ENCODE measurements around the gene ZMYM1. TPM values are rescaled to one million over a fixed set of nuclear protein-coding genes. Genes with fewer than 3 reads are reported as not detected.

The ZMYM1 gene
- 10 to 100 TPM; 16.1 to 16.5 TPM for total RNA-seq
- 10 to 100 TPM; 23.3 to 29.8 (median 25.0) TPM for polyA plus RNA-seq (ENCODE audit: insufficient read length in 6 of 6)
- long read RNA-seq, donor 1: 0 reads
- long read RNA-seq, donor 2, partial matches to known transcripts: 12 of 14 reads
- long read RNA-seq, donor 2, other reads (novel, unspliced or antisense): 0 of 14 reads
- long read RNA-seq, donor 3, full-length matches to known transcripts: 2 of 2 reads
- long read RNA-seq, donor 3, partial matches to known transcripts: 0 of 2 reads
- long read RNA-seq, donor 3, other reads (novel, unspliced or antisense): 0 of 2 reads
- long read RNA-seq, donor 4, partial matches to known transcripts: 2 of 5 reads
- long read RNA-seq, donor 4, other reads (novel, unspliced or antisense): 3 of 5 reads
- long read RNA-seq, donor 5, full-length matches to known transcripts: 1 of 1 reads
- long read RNA-seq, donor 5, partial matches to known transcripts: 0 of 1 reads
- long read RNA-seq, donor 5, other reads (novel, unspliced or antisense): 0 of 1 reads
- long read RNA-seq, donor 6, partial matches to known transcripts: 0 of 1 reads
- long read RNA-seq, donor 6, other reads (novel, unspliced or antisense): 0 of 1 reads
- long read RNA-seq, donor 7: 0 reads
- long read RNA-seq, donor 8, full-length matches to known transcripts: 2 of 2 reads
- long read RNA-seq, donor 8, partial matches to known transcripts: 0 of 2 reads
- long read RNA-seq, donor 8, other reads (novel, unspliced or antisense): 0 of 2 reads
- long read RNA-seq, donor 9: 0 reads
- long read RNA-seq, donor 10, partial matches to known transcripts: 2 of 3 reads
- long read RNA-seq, donor 10, other reads (novel, unspliced or antisense): 1 of 3 reads
- long read RNA-seq, donor 11: 0 reads
- long read RNA-seq, donor 12, full-length matches to known transcripts: 1 of 1 reads
- long read RNA-seq, donor 12, partial matches to known transcripts: 0 of 1 reads
- long read RNA-seq, donor 12, other reads (novel, unspliced or antisense): 0 of 1 reads

DNA sequence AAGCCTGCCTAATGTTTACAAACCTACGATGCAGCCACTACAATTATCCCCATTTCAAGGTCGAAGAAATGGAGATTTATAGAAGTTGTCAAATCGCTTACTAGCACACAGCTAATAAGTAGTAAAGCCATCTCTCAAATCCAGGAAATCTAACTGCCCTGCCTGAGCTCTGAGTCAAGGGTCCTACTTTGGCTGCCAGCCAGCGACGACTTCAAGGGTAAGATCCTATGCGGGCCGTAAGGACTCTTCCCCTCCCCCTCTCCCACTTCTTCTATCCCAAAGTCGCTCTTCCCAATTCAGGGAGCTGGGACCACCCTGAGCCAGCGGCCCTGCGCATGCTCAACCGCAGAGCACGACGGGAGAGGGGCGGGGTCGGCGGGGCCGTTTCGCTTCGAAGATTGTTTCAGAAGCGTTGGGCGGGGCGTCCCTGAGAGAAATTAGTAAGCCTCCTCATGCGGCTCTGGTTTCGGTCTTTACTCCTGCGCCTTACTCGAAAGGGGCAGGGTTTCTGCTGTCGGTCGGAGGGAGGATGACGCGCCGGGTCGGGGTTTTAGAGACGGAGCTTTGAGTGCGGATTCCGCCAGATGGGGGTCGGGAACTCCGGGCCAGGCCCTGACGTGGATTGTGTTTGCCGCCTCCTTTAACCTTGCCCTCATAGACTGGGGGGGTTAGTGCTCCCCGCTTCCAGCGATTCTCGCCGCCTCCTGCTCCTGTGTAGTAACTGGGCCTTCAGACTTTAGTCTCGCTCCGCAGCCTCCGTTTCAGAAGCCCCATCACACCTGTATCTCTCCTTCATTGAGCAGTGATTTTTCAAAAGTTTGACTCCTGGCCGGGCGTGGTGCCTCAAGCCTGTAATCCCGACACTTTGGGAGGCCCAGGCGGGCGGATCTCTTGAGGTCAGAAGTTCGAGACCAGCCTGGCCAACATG lies at the start of gene ZMYM1:
ZMYM1 (plus strand) TSS at position 383 of the 928 bp plus-strand sequence. CDS start 14,603 bp downstream, outside the sequence.
- intact Hi-C loops (cut with DNase I): no loop called here
- TF ChIP-seq, protein P1, sequence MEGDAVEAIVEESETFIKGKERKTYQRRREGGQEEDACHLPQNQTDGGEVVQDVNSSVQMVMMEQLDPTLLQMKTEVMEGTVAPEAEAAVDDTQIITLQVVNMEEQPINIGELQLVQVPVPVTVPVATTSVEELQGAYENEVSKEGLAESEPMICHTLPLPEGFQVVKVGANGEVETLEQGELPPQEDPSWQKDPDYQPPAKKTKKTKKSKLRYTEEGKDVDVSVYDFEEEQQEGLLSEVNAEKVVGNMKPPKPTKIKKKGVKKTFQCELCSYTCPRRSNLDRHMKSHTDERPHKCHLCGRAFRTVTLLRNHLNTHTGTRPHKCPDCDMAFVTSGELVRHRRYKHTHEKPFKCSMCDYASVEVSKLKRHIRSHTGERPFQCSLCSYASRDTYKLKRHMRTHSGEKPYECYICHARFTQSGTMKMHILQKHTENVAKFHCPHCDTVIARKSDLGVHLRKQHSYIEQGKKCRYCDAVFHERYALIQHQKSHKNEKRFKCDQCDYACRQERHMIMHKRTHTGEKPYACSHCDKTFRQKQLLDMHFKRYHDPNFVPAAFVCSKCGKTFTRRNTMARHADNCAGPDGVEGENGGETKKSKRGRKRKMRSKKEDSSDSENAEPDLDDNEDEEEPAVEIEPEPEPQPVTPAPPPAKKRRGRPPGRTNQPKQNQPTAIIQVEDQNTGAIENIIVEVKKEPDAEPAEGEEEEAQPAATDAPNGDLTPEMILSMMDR (IDR thresholded peaks at IDR 0.05): no peak
- ATAC-seq (peak; percentile 98), DNase-seq (peak; percentile 87 to 95 (median 90))
- Histone ChIP-seq H3K27ac (peak within 1 kb of the TSS; percentile 87), H3K36me3 (peaks cover 0 to 4% of the 10 kb centered on the region in 2 donors), H3K4me1 (peaks cover 3 to 19% of the 10 kb centered on the region in 2 donors), H3K9me3 (no peaks in the 10 kb centered on the region), H3K27me3 (no peaks in the 10 kb centered on the region), H3K4me3 (peak within 1 kb of the TSS; percentile 66 to 73)

DNA sequence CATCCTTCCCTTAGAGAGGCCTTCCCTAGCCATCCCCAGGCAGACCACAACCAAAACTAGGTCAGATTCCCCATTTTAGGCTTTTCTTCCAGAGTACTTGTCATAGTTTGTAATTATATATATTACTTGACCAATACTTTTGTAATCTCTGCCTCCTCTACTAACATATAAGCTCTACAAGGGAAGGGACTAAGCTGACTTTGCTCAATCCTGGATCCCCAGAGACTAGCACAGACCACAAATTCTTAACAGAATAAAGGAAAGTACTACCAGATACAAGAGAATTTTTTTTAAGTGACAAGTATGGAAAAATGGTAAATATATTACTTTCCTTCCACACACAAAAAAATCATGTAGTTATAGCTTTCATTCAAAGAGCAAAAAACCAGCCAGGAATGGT lies 49.4 kb upstream of the ZMYM1 start:
- Histone ChIP-seq H3K4me3 (peak overlapping the region in 1 of 2 donors; percentile 77), H3K36me3 (peaks cover 0 to 18% of the 10 kb centered on the region in 2 donors), H3K4me1 (peaks cover 12 to 22% of the 10 kb centered on the region in 2 donors), H3K27me3 (no peaks in the 10 kb centered on the region), H3K27ac (no peak overlapping the region), H3K9me3 (peaks cover 0 to 15% of the 10 kb centered on the region in 2 donors)
- TF ChIP-seq, protein P1 (IDR thresholded peaks at IDR 0.05): no peak
- intact Hi-C loops (cut with DNase I): no loop called here
- DNase-seq (no peak), ATAC-seq (no peak)

DNA sequence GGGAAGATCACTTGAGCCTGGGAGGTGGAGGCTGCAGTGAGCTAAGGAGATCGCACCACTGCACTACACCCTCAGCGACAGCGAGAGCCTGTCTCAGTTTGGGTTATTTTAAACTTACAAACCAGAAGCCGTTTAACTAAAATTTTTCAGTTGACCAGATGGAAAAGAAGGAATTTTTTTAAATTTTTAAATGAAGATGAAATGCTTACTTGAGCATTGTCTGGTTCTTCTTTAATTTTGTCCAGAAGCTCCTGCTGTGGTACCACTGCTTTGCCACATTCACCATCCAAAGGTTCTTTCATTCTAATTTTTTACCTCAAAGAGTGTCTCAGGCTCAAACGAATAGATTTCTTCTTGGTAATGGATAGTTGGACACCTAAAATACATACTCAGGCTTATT lies 48.8 kb upstream of the ZMYM1 start:
- Histone ChIP-seq H3K4me3 (peak overlapping the region; percentile 73 to 77), H3K36me3 (peaks cover 0 to 18% of the 10 kb centered on the region in 2 donors), H3K27me3 (no peaks in the 10 kb centered on the region), H3K9me3 (peaks cover 0 to 15% of the 10 kb centered on the region in 2 donors), H3K4me1 (peaks cover 12 to 22% of the 10 kb centered on the region in 2 donors), H3K27ac (peak overlapping the region; percentile 89 to 93)
- intact Hi-C loops (cut with DNase I): no loop called here
- DNase-seq (no peak), ATAC-seq (no peak)
- TF ChIP-seq, protein P1 (IDR thresholded peaks at IDR 0.05): no peak

GRCh38 chr1:35030756-35031446 lies 48.3 kb upstream of the ZMYM1 start:
- Histone ChIP-seq H3K4me1 (peaks cover 12 to 22% of the 10 kb centered on the region in 2 donors), H3K9me3 (peaks cover 0 to 15% of the 10 kb centered on the region in 2 donors), H3K27me3 (no peaks in the 10 kb centered on the region), H3K4me3 (peak overlapping the region; percentile 73 to 77), H3K27ac (peak overlapping the region; percentile 89 to 93), H3K36me3 (peaks cover 0 to 18% of the 10 kb centered on the region in 2 donors)
- ATAC-seq (peak; percentile 59), DNase-seq (peak in 3 of 4 donors; percentile 13 to 36 (median 21))
- intact Hi-C loops (cut with DNase I): no loop called here
- TF ChIP-seq, protein P1 (IDR thresholded peaks at IDR 0.05): no peak

Measured in left lung (tissue), 14 donors.